ENCODE measurements around the gene NEK6.
A peak's percentile ranks its signal among the peaks of the same experiment; 100 is the strongest.
"Not testable (repeated sequence)": the region's sequence is repeated elsewhere in the genome, so short reads cannot be mapped to it uniquely, and the experiment has no call there.

Gene NEK6

GRCh38 chr9:124228516-124228915 lies 29.2 kb upstream of the NEK6 start:
- no peak for DNase-seq (ENCODE audit: low read depth)

- DNase-seq (ENCODE audit: low read depth) = no peak
These were observed 26.5 kb upstream of the NEK6 start for GRCh38 chr9:124231095-124231737.

- DNase-seq (ENCODE audit: low read depth) = no peak
These were observed 19.1 kb upstream of the NEK6 start for GRCh38 chr9:124238546-124239140.

- DNase-seq (ENCODE audit: low read depth) = no peak
These were observed 18.3 kb upstream of the NEK6 start for GRCh38 chr9:124239249-124240073.

GRCh38 chr9:124242331-124243194 lies 15.2 kb upstream of the NEK6 start:
- DNase-seq (ENCODE audit: low read depth) = no peak

GRCh38 chr9:124247393-124247792 lies 10.4 kb upstream of the NEK6 start:
- DNase-seq (ENCODE audit: low read depth) = not testable (repeated sequence)

- no peak for DNase-seq (ENCODE audit: low read depth)
These were observed 9.7 kb upstream of the NEK6 start for GRCh38 chr9:124248066-124248465.

GRCh38 chr9:124248960-124249359 lies 8.8 kb upstream of the NEK6 start:
- DNase-seq (ENCODE audit: low read depth) = no peak

- DNase-seq (ENCODE audit: low read depth) = no peak
These were observed 6.5 kb upstream of the NEK6 start for GRCh38 chr9:124251204-124251603.

GRCh38 chr9:124251605-124252378 lies 6.0 kb upstream of the NEK6 start:
- no peak for DNase-seq (ENCODE audit: low read depth)

GRCh38 chr9:124252878-124253277 lies 4.9 kb upstream of the NEK6 start:
- DNase-seq (ENCODE audit: low read depth) = not testable (repeated sequence)

- DNase-seq (ENCODE audit: low read depth) = no peak
These were observed 3.5 kb upstream of the NEK6 start for GRCh38 chr9:124254261-124254682.

GRCh38 chr9:124255222-124255621 lies 2.5 kb upstream of the NEK6 start:
- no peak for DNase-seq (ENCODE audit: low read depth)

GRCh38 chr9:124256517-124257069 lies 1.2 kb upstream of the NEK6 start:
- DNase-seq (ENCODE audit: low read depth) = peak; percentile 77

- no peak for DNase-seq (ENCODE audit: low read depth)
These were observed 492 bp upstream of the NEK6 start for GRCh38 chr9:124257070-124257843.

GRCh38 chr9:124258607-124259157 lies 933 bp downstream of the NEK6 start:
- DNase-seq (ENCODE audit: low read depth) = no peak

GRCh38 chr9:124259158-124259808 lies 1.5 kb downstream of the NEK6 start:
- DNase-seq (ENCODE audit: low read depth) = peak; percentile 82

- DNase-seq (ENCODE audit: low read depth) = peak; percentile 61
These were observed 3.2 kb downstream of the NEK6 start for GRCh38 chr9:124260769-124261603.

All from fibroblast of gingiva (primary cell).